ENCODE measurements around the gene TROAP.
"Not testable (repeated sequence)": the region's sequence is repeated elsewhere in the genome, so short reads cannot be mapped to it uniquely, and the experiment has no call there.

DNA sequence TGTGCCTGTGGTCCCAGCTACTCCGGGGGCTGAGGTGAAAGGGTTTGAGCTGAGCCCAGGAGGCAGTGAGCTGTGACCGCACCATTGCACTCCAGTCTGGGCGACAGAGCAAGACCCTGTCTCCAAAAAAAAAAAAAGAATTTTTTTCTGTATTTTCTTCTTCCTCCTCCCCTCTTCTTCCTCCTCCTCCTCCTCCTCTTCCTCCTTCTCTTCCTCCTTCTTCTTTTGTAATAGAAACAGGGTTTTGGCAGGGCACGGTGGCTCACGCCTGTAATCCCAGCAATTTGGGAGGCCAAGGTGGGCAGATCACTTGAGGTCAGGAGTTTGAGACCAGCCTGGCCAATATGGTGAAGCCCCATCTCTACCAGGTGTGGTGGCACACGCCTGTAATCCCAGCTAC is 42.5 kb upstream of the TROAP start:
- TF ChIP-seq EZH2 (IDR thresholded peaks at IDR 0.05): not testable (repeated sequence)
- TF ChIP-seq, protein P1, sequence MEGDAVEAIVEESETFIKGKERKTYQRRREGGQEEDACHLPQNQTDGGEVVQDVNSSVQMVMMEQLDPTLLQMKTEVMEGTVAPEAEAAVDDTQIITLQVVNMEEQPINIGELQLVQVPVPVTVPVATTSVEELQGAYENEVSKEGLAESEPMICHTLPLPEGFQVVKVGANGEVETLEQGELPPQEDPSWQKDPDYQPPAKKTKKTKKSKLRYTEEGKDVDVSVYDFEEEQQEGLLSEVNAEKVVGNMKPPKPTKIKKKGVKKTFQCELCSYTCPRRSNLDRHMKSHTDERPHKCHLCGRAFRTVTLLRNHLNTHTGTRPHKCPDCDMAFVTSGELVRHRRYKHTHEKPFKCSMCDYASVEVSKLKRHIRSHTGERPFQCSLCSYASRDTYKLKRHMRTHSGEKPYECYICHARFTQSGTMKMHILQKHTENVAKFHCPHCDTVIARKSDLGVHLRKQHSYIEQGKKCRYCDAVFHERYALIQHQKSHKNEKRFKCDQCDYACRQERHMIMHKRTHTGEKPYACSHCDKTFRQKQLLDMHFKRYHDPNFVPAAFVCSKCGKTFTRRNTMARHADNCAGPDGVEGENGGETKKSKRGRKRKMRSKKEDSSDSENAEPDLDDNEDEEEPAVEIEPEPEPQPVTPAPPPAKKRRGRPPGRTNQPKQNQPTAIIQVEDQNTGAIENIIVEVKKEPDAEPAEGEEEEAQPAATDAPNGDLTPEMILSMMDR (IDR thresholded peaks at IDR 0.05): not testable (repeated sequence)

All from neural progenitor cell (in vitro differentiated cells).